Stimulated activated CD4-positive, alpha-beta T cell treated with anti-CD3 and anti-CD28 coated beads, Interleukin-4, amount 100 ng/mL, for 24 hours (primary cell): ENCODE data around the gene TAS2R60.
"Not testable (repeated sequence)": the region's sequence is repeated elsewhere in the genome, so short reads cannot be mapped to it uniquely, and the experiment has no call there.

ENCODE experiments used
- DNase-seq: peaks from one replicate; pipeline ENCODE4 v3.0.0-alpha.2; 2020

Gene TAS2R60

GRCh38 chr7:143444063-143444782, 970 bp downstream of the TAS2R60 start:
- DNase-seq = no peak

- DNase-seq = no peak
Observed at GRCh38 chr7:143444785-143445184, 1.5 kb downstream of the TAS2R60 start.

- DNase-seq = no peak
Observed at GRCh38 chr7:143447466-143447865, 4.2 kb downstream of the TAS2R60 start.

GRCh38 chr7:143448429-143448828, 5.2 kb downstream of the TAS2R60 start:
- no peak for DNase-seq

GRCh38 chr7:143449793-143450192, 6.5 kb downstream of the TAS2R60 start:
- no peak for DNase-seq

- no peak for DNase-seq
Observed at GRCh38 chr7:143451122-143451521, 7.9 kb downstream of the TAS2R60 start.

GRCh38 chr7:143451746-143452145, 8.5 kb downstream of the TAS2R60 start:
- no peak for DNase-seq

- no peak for DNase-seq
Observed at GRCh38 chr7:143452495-143452894, 9.2 kb downstream of the TAS2R60 start.

- no peak for DNase-seq
Observed at GRCh38 chr7:143454091-143454680, 10.9 kb downstream of the TAS2R60 start.

GRCh38 chr7:143455491-143455890, 12.2 kb downstream of the TAS2R60 start:
- DNase-seq = no peak

GRCh38 chr7:143455942-143456341, 12.7 kb downstream of the TAS2R60 start:
- DNase-seq = no peak

GRCh38 chr7:143456992-143457793, 13.9 kb downstream of the TAS2R60 start:
- DNase-seq = no peak

- DNase-seq = no peak
Observed at GRCh38 chr7:143458263-143458662, 15.0 kb downstream of the TAS2R60 start.

GRCh38 chr7:143458681-143459080, 15.4 kb downstream of the TAS2R60 start:
- DNase-seq = no peak

GRCh38 chr7:143459359-143459758, 16.1 kb downstream of the TAS2R60 start:
- no peak for DNase-seq

- DNase-seq = no peak
Observed at GRCh38 chr7:143460271-143460979, 17.2 kb downstream of the TAS2R60 start.

GRCh38 chr7:143462045-143462444, 18.8 kb downstream of the TAS2R60 start:
- no peak for DNase-seq

GRCh38 chr7:143463556-143463955, 20.3 kb downstream of the TAS2R60 start:
- DNase-seq = no peak

GRCh38 chr7:143463957-143464356, 20.7 kb downstream of the TAS2R60 start:
- DNase-seq = no peak

- no peak for DNase-seq
Observed at GRCh38 chr7:143467724-143468123, 24.5 kb downstream of the TAS2R60 start.

- DNase-seq = not testable (repeated sequence)
Observed at GRCh38 chr7:143472071-143472689, 28.9 kb downstream of the TAS2R60 start.

- DNase-seq = no peak
Observed at GRCh38 chr7:143477501-143478150, 34.4 kb downstream of the TAS2R60 start, which contains the start of gene TAS2R41. TAS2R41 (plus strand) TSS chr7:143477873; CDS start chr7:143477873, 0 bp downstream.
